HEK293T (cell line): ENCODE data around the gene ZNF568.

Experiments
- ARNT ChIP-seq: fragments of 450-650 bp; IDR thresholded peaks from 2 replicates; pipeline ENCODE4 v1.6.1; 2017; ENCODE audit warnings: mild to moderate bottlenecking
- BHLHE40 ChIP-seq: fragments of 450-650 bp; IDR thresholded peaks from 2 replicates; pipeline ENCODE4 v1.6.1; 2016; ENCODE audit warnings: mild to moderate bottlenecking, moderate library complexity, borderline replicate concordance
- CTBP1 ChIP-seq: fragments of 450-650 bp; IDR thresholded peaks from 2 replicates; pipeline ENCODE4 v1.6.1; 2016; ENCODE audit warnings: borderline replicate concordance
- FOXK2 ChIP-seq: fragments of 450-650 bp; IDR thresholded peaks from 2 replicates; pipeline ENCODE4 v1.6.1; 2016; ENCODE audit warnings: mild to moderate bottlenecking
- L3MBTL2 ChIP-seq: fragments of 450-650 bp; conservative IDR thresholded peaks from 2 replicates; pipeline ENCODE4 v1.6.1; 2016; ENCODE audit warnings: mild to moderate bottlenecking
- NFRKB ChIP-seq: fragments of 450-650 bp; IDR thresholded peaks from 2 replicates; pipeline ENCODE4 v1.6.1; 2016; ENCODE audit warnings: mild to moderate bottlenecking, moderate library complexity
- SUZ12 ChIP-seq: fragments of 450-650 bp; IDR thresholded peaks from 2 replicates; pipeline ENCODE4 v1.6.1; 2016; ENCODE audit warnings: mild to moderate bottlenecking
- TARDBP ChIP-seq: fragments of 450-650 bp; IDR thresholded peaks from 2 replicates; pipeline ENCODE4 v1.6.1; 2016
- TF ChIP-seq, protein P1 (sequence below): fragments of 450-650 bp; IDR thresholded peaks from 2 replicates; pipeline ENCODE4 v1.6.1; 2016

DNA sequence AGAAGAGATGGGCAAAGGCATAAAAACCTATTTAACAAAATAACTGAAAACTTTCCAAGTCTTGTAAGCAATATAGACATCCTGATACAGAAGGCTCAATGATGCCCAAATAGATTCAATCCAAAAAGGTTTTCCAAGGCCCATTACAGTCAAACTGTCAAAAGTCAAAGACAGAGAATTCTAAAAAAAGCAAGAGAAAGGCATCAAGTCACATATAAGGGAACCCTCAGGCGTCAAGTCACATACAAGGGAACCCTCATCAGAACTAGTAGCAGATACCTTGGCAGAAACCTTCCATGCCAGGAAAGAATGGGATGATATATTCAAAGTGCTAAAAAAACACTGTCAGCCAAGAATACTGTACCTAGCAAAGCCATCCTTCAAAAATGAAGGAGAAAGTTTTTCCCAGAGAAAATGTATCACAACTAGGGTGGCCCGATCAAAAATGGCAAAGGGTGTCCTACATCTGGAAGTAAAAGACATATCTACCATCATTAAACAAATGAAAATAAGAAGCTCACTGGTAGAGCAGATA lies 21.2 kb upstream of the ZNF568 start:
- TF ChIP-seq NFRKB (no peak), FOXK2 (no peak), L3MBTL2 (no peak), SUZ12 (no peak), CTBP1 (no peak), ARNT (no peak), BHLHE40 (no peak), TARDBP (no peak)
- TF ChIP-seq, protein P1, sequence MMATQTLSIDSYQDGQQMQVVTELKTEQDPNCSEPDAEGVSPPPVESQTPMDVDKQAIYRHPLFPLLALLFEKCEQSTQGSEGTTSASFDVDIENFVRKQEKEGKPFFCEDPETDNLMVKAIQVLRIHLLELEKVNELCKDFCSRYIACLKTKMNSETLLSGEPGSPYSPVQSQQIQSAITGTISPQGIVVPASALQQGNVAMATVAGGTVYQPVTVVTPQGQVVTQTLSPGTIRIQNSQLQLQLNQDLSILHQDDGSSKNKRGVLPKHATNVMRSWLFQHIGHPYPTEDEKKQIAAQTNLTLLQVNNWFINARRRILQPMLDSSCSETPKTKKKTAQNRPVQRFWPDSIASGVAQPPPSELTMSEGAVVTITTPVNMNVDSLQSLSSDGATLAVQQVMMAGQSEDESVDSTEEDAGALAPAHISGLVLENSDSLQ: no peak
